Measurements from ENCODE around the gene MRPL44. TPM values are rescaled to one million over a fixed set of nuclear protein-coding genes. Genes with fewer than 3 reads are reported as not detected.
A peak's percentile ranks its signal among the peaks of the same experiment; 100 is the strongest.

MRPL44 gene
- total and polyA plus RNA-seq, 2 of the 13 experiments (the other 11 are each of a cell fraction or from before 2014, with no cell fraction given): 38.4 to 78.0 TPM

DNA sequence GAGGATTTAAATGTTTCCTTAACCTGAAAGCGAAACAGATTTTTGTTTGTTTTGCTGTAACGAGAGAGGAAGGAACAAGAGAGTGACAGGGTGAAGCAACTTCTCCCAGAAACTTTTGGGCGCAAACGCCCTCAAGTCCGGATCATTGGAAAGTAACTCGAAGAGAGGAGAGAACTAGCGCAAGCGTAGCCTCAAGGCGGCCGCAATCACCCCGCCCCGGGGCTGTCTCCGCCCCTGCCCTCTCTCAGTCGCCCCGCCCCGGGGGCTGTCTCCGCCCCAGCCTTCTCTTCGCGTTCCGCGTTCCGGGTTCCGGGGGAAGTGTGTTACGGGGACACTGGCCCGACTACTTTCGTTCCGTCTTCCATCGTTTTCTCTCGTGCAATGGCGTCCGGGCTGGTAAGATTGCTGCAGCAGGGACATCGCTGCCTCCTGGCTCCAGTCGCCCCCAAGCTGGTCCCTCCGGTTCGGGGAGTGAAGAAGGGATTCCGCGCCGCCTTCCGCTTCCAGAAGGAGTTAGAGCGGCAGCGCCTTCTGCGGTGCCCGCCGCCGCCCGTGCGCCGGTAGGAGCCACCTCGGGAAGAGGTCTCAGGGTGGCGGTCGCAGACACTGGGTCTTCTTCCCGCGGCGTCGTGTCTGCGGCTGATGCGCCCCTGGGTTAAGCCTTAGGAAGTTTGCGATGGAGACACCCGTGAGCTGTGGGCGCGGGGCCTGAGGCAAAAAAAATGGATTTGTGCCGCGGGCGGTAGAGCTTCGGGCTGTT, at the start of gene MRPL44 (continued):
- TF ChIP-seq TMF1 (CRISPR knock-in tag; IDR thresholded peaks at IDR 0.05; ENCODE audit: low read depth) (peak; percentile 97), ZFY (CRISPR knock-in tag; IDR thresholded peaks at IDR 0.05) (peak; percentile 84), ZNF766 (CRISPR knock-in tag; IDR thresholded peaks at IDR 0.05; ENCODE audit: borderline replicate concordance) (peak; percentile 97), PRMT3 (CRISPR knock-in tag; IDR thresholded peaks at IDR 0.05; ENCODE audit: borderline replicate concordance, low read depth) (no peak), ZNF550 (CRISPR knock-in tag; IDR thresholded peaks at IDR 0.05; ENCODE audit: borderline replicate concordance) (no peak; the same call in 1 of the 2 replicates), ZNF788 (CRISPR knock-in tag; IDR thresholded peaks at IDR 0.05; ENCODE audit: borderline replicate concordance) (peak; percentile 100), ZSCAN22 (CRISPR knock-in tag; IDR thresholded peaks at IDR 0.05) (no peak; the same call in 1 of the 2 replicates), ZFP41 (CRISPR knock-in tag; IDR thresholded peaks at IDR 0.05; ENCODE audit: borderline replicate concordance) (no peak), FOXC1 (CRISPR knock-in tag; IDR thresholded peaks at IDR 0.05; ENCODE audit: borderline replicate concordance) (peak; percentile 99), SYNCRIP (IDR thresholded peaks at IDR 0.05; ENCODE audit: insufficient read depth, low read depth, low read length) (no peak), ZNF841 (CRISPR knock-in tag; IDR thresholded peaks at IDR 0.05; ENCODE audit: borderline replicate concordance) (no peak), ZNF7 (CRISPR knock-in tag; IDR thresholded peaks at IDR 0.05) (peak; percentile 69; the same call in 1 of the 2 replicates), SNRNP70 (IDR thresholded peaks at IDR 0.05; ENCODE audit: low read depth, low read length) (no peak), TBL1XR1 (IDR thresholded peaks at IDR 0.05; ENCODE audit: borderline replicate concordance, low read length, partially characterized antibody) (peak; percentile 86), ZNF253 (CRISPR knock-in tag; IDR thresholded peaks at IDR 0.05; ENCODE audit: borderline replicate concordance) (no peak; the same call in 1 of the 2 replicates)
- TF ChIP-seq, protein P1, sequence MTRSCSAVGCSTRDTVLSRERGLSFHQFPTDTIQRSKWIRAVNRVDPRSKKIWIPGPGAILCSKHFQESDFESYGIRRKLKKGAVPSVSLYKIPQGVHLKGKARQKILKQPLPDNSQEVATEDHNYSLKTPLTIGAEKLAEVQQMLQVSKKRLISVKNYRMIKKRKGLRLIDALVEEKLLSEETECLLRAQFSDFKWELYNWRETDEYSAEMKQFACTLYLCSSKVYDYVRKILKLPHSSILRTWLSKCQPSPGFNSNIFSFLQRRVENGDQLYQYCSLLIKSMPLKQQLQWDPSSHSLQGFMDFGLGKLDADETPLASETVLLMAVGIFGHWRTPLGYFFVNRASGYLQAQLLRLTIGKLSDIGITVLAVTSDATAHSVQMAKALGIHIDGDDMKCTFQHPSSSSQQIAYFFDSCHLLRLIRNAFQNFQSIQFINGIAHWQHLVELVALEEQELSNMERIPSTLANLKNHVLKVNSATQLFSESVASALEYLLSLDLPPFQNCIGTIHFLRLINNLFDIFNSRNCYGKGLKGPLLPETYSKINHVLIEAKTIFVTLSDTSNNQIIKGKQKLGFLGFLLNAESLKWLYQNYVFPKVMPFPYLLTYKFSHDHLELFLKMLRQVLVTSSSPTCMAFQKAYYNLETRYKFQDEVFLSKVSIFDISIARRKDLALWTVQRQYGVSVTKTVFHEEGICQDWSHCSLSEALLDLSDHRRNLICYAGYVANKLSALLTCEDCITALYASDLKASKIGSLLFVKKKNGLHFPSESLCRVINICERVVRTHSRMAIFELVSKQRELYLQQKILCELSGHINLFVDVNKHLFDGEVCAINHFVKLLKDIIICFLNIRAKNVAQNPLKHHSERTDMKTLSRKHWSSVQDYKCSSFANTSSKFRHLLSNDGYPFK (CRISPR knock-in tag; IDR thresholded peaks at IDR 0.05; ENCODE audit: borderline replicate concordance): peak; percentile 98
- TF ChIP-seq, protein P2, sequence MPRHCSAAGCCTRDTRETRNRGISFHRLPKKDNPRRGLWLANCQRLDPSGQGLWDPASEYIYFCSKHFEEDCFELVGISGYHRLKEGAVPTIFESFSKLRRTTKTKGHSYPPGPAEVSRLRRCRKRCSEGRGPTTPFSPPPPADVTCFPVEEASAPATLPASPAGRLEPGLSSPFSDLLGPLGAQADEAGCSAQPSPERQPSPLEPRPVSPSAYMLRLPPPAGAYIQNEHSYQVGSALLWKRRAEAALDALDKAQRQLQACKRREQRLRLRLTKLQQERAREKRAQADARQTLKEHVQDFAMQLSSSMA (CRISPR knock-in tag; IDR thresholded peaks at IDR 0.05): peak; percentile 96
- TF ChIP-seq, protein P3, sequence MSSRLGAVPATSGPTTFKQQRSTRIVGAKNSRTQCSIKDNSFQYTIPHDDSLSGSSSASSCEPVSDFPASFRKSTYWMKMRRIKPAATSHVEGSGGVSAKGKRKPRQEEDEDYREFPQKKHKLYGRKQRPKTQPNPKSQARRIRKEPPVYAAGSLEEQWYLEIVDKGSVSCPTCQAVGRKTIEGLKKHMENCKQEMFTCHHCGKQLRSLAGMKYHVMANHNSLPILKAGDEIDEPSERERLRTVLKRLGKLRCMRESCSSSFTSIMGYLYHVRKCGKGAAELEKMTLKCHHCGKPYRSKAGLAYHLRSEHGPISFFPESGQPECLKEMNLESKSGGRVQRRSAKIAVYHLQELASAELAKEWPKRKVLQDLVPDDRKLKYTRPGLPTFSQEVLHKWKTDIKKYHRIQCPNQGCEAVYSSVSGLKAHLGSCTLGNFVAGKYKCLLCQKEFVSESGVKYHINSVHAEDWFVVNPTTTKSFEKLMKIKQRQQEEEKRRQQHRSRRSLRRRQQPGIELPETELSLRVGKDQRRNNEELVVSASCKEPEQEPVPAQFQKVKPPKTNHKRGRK (CRISPR knock-in tag; IDR thresholded peaks at IDR 0.05): no peak; the same call in 1 of the 2 replicates
- TF ChIP-seq, protein P4, sequence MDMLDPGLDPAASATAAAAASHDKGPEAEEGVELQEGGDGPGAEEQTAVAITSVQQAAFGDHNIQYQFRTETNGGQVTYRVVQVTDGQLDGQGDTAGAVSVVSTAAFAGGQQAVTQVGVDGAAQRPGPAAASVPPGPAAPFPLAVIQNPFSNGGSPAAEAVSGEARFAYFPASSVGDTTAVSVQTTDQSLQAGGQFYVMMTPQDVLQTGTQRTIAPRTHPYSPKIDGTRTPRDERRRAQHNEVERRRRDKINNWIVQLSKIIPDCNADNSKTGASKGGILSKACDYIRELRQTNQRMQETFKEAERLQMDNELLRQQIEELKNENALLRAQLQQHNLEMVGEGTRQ (IDR thresholded peaks at IDR 0.05; ENCODE audit: low read depth, low read length): no peak
- TF ChIP-seq, protein P4 (CRISPR knock-in tag; IDR thresholded peaks at IDR 0.05; ENCODE audit: borderline replicate concordance): peak; percentile 43; the same call in 1 of the 2 replicates

Measured in HepG2 (cell line).